K562 (cell line): ENCODE measurements around the gene RGS14. TPM values are rescaled to one million over a fixed set of nuclear protein-coding genes. Genes with fewer than 3 reads are reported as not detected.
A peak's percentile ranks its signal among the peaks of the same experiment; 100 is the strongest.

Experiments used
- ATAC-seq: fragments of 200-7000 bp; cut with Tn5 transposase; 3 replicates; pipeline ENCODE4 v1.9.1; 2020; ENCODE audit warnings: moderate library complexity
- BruUV-seq: library from RNA; stranded (reverse); fragments of 400-500 nt; replicated peaks from 2 replicates; lab custom pipeline; 2021; lab: Mats Ljungman, UMichigan
- CTCF ChIA-PET: fragments of 300-600 bp; formaldehyde crosslinking; extraction: SDS; loops from one replicate; lab custom pipeline; 2021; ENCODE audit warnings: low intra/inter-chr PET ratio; lab: Yijun Ruan, JAX
- POLR2A ChIA-PET: fragments of 300-600, 350-650 bp; sonication (Branson Sonifier 250); formaldehyde crosslinking; extraction: SDS; loops from one replicate; lab custom pipeline; 2021; ENCODE audit warnings: antibody characterized with exemption, inconsistent platforms; lab: Yijun Ruan, JAX
- DNase-seq, 4 experiments: peaks; one replicate each; pipeline versions ENCODE4 v3.0.0 to v3.0.0-alpha.2; 2011 to 2018; ENCODE audit warnings: low spot score in 3 of 4, mixed read lengths in 3 of 4; ENCODE audit errors: extremely low read depth in 1 of 4
- FAIRE-seq: peaks from 2 replicates; lab custom pipeline; 2011; peaks lifted over from hg19 to GRCh38; lab: Jason Lieb, UNC
- H2AFZ ChIP-seq: 2 replicates; pipeline ENCODE4 v1.6.0; 2011; ENCODE audit warnings: low read depth, low read length, control low read depth, inconsistent platforms
- H3K27ac ChIP-seq: fragments of 200-600 bp; 3 replicates; pipeline ENCODE4 v1.8.0; 2011; ENCODE audit warnings: low read depth, mild to moderate bottlenecking, control low read depth, inconsistent platforms, low read length, moderate library complexity, mixed read lengths; ENCODE audit errors: extremely low read depth
- H3K27me3 ChIP-seq, 2 experiments: fragments of 300-600 bp in 1 of 2; 2 replicates in 1 of 2; 3 replicates in 1 of 2; pipeline versions ENCODE4 v1.6.0 to v1.8.0; 2011; ENCODE audit warnings: inconsistent platforms in 2 of 2, low read length in 2 of 2, mild to moderate bottlenecking in 1 of 2, mixed read lengths in 1 of 2, moderate library complexity in 1 of 2; ENCODE audit not compliant: control insufficient read depth in 2 of 2, insufficient read depth in 2 of 2
- H3K36me3 ChIP-seq: fragments of 300-600 bp; 3 replicates; pipeline ENCODE4 v1.8.0; 2011; ENCODE audit warnings: mild to moderate bottlenecking, low read length, inconsistent platforms; ENCODE audit not compliant: control insufficient read depth, insufficient read depth
- H3K4me1 ChIP-seq, 2 experiments: fragments of 200-600 bp in 1 of 2; replicated peaks in 1 of 2; 2 replicates in 1 of 2; 3 replicates in 1 of 2; pipeline versions ENCODE4 v1.5.1 to v1.8.0; 2011; ENCODE audit warnings: inconsistent platforms in 2 of 2, low read length in 2 of 2, mild to moderate bottlenecking in 1 of 2, mixed read lengths in 1 of 2, moderate library complexity in 1 of 2; ENCODE audit not compliant: control insufficient read depth in 2 of 2, insufficient read depth in 2 of 2
- H3K4me2 ChIP-seq: 2 replicates; pipeline ENCODE4 v1.6.1; 2011; ENCODE audit warnings: low read length, control low read depth, inconsistent platforms, mixed read lengths; ENCODE audit not compliant: insufficient read depth
- H3K4me3 ChIP-seq: fragments of 200-600 bp; sonication (generic), shearing (Covaris generic); 2 replicates; pipeline ENCODE4 v1.5.1; 2016; ENCODE audit warnings: control low read depth, inconsistent platforms
- H3K79me2 ChIP-seq: fragments of 200-600 bp; 3 replicates; pipeline ENCODE4 v1.8.0; 2011; ENCODE audit warnings: low read length, inconsistent platforms; ENCODE audit not compliant: control insufficient read depth, insufficient read depth
- H3K9ac ChIP-seq, 2 experiments: 2 replicates each; pipeline versions ENCODE4 v1.6.0 to v1.6.1; 2011; ENCODE audit warnings: low read depth in 2 of 2, low read length in 2 of 2, control low read depth in 1 of 2, inconsistent platforms in 1 of 2, mild to moderate bottlenecking in 1 of 2, mixed read lengths in 1 of 2; ENCODE audit not compliant: insufficient read depth in 1 of 2
- H3K9me1 ChIP-seq: one replicate; pipeline ENCODE4 v1.6.0; 2011; ENCODE audit warnings: inconsistent platforms, mild to moderate bottlenecking, low read length, moderate library complexity; ENCODE audit not compliant: control insufficient read depth, insufficient read depth
- H3K9me3 ChIP-seq: replicated peaks from 2 replicates; pipeline ENCODE4 v1.5.1; 2011; ENCODE audit warnings: low read depth, low read length, inconsistent platforms; ENCODE audit not compliant: control insufficient read depth, insufficient read depth
- H4K20me1 ChIP-seq: replicated peaks from 2 replicates; pipeline ENCODE4 v1.6.1; 2011; ENCODE audit warnings: low read length, inconsistent platforms, mixed read lengths; ENCODE audit not compliant: control insufficient read depth, insufficient read depth
- GTF2B ChIP-seq: IDR thresholded peaks from 2 replicates; pipeline ENCODE4 v1.6.1; 2011; ENCODE audit not compliant: insufficient read length; ENCODE audit errors: extremely low read depth
- LARP7 ChIP-seq: fragments of 450-650 bp; IDR thresholded peaks from 2 replicates; pipeline ENCODE4 v1.6.1; 2016
- NCOA4 ChIP-seq: fragments of 450-650 bp; IDR thresholded peaks from 2 replicates; pipeline ENCODE4 v1.6.1; 2018; ENCODE audit warnings: mild to moderate bottlenecking; ENCODE audit not compliant: partially characterized antibody
- NCOR1 ChIP-seq: fragments of 450-650 bp; IDR thresholded peaks from 2 replicates; pipeline ENCODE4 v1.6.1; 2016; ENCODE audit warnings: mild to moderate bottlenecking, moderate library complexity
- POLR2G ChIP-seq: fragments of 200-400 bp; formaldehyde crosslinking; IDR thresholded peaks from 2 replicates; pipeline ENCODE4 v1.6.1; 2017; ENCODE audit warnings: low read depth, mild to moderate bottlenecking, antibody characterized with exemption, low read length, moderate library complexity
- RB1 ChIP-seq: fragments of 450-650 bp; IDR thresholded peaks from 2 replicates; pipeline ENCODE4 v1.6.1; 2017; ENCODE audit warnings: low read depth, mild to moderate bottlenecking
- TCF7L2 ChIP-seq: fragments of 150-350 bp; IDR thresholded peaks from 2 replicates; pipeline ENCODE4 v1.6.1; 2016; ENCODE audit warnings: low read depth, mild to moderate bottlenecking, low read length, moderate library complexity
- ZNF280A ChIP-seq: fragments of 450-650 bp; IDR thresholded peaks from 2 replicates; pipeline ENCODE4 v1.6.1; 2018; ENCODE audit warnings: mild to moderate bottlenecking, low read depth; ENCODE audit not compliant: partially characterized antibody
- WGBS: fragments of 100-300 bp; shearing (Covaris generic); methylation state at CpG from one replicate; pipeline ENCODE4 v1.1.6; 2016; ENCODE audit warnings: low coverage, mixed read lengths; ENCODE audit not compliant: insufficient coverage; ENCODE audit errors: missing lambda C conversion rate; 5-methylcytosine and 5-hydroxymethylcytosine counted together
- in situ Hi-C: fragments of 300-500 bp; cut with MboI; formaldehyde crosslinking; loops from 4 replicates; pipeline ENCODE4 v1.15.0; 2018; ENCODE audit warnings: inconsistent platforms, mixed read lengths
- intact Hi-C: fragments of 100-400 bp; cut with micrococcal nuclease; formaldehyde crosslinking; loops from 2 replicates; pipeline ENCODE4 v1.14.2; 2022
- polyA plus RNA-seq, 8 experiments: library from polyadenylated mRNA; depleted of rRNA in 4 of 8; stranded (reverse) in 5 of 8; unstranded in 3 of 8; fragments of >200 nt; fragmentation: Nextera tagmentation in 2 of 8; fragmentation: Illumina TruSeq in 1 of 8; extraction: Ambion mirVana in 2 of 8; extraction: Trizol in 1 of 8; gene quantifications; 2 replicates each; pipeline versions ENCODE4 v1.2.1 to v1.2.3, GENCODE V29; 2011 to 2014; ENCODE audit warnings: inconsistent platforms in 1 of 8, missing spikeins in 1 of 8
- total RNA-seq, 7 experiments: library from RNA; depleted of rRNA in 6 of 7; stranded (reverse); fragments of >200 nt in 6 of 7; fragmentation: Illumina TruSeq in 2 of 7; extraction: Trizol in 2 of 7; gene quantifications; 2 replicates each; pipeline versions ENCODE4 v1.2.1 to v1.2.3, GENCODE V29; 2011 to 2021; ENCODE audit warnings: low replicate concordance in 1 of 7

Gene RGS14
- total and polyA plus RNA-seq, 9 of the 15 experiments (the other 6 are each of a cell fraction or from before 2014, with no cell fraction given), result 0.28 to 75.9 (median 34.5) TPM

GRCh38 chr5:177330991-177331842 lies 26.5 kb upstream of the RGS14 start:
- Histone ChIP-seq H3K9ac (peak overlapping the region in 1 of 2 experiments; percentile 55; a peak in 2 of 4 replicates), H3K9me3 (no peaks in the 10 kb centered on the region), H4K20me1 (no peaks in the 10 kb centered on the region), H3K27ac (no peak overlapping the region), H3K27me3 (no peaks in the 10 kb centered on the region), H3K4me3 (no peak overlapping the region), H2AFZ (no peak overlapping the region), H3K4me2 (no peak overlapping the region), H3K36me3 (peaks cover 74% of the 10 kb centered on the region; the same call in 2 of the 3 replicates), H3K79me2 (no peaks in the 10 kb centered on the region), H3K4me1 (peaks cover 0 to 7% of the 10 kb centered on the region in 2 experiments; a peak in 1 of 5 replicates), H3K9me1 (no peaks in the 10 kb centered on the region)
- ATAC-seq, result no peak
- DNase-seq, result no peak
- FAIRE-seq, result no peak
- WGBS, result 86% methylated on average over 23 of the region's 27 CpGs
- intact Hi-C loops, result no loop called here
- POLR2A ChIA-PET, result interaction anchor here (0.7 to 1.0 kb wide), 3 partner anchors 9 to 338 kb away, joined by 3 read pairs; no protein-coding TSS in a partner anchor
- no TSS peak for BruUV-seq
- in situ Hi-C loops, result no loop called here
- CTCF ChIA-PET, result no interaction called here
- TF ChIP-seq NCOR1 (no peak), LARP7 (no peak), NCOA4 (no peak), RB1 (no peak), ZNF280A (no peak), GTF2B (no peak), TCF7L2 (no peak), POLR2G (0 out of 2 replicates have a peak, but pooled peaks have one; percentile 4)
- TF ChIP-seq, all 486 proteins: peak for 1
